Gastroesophageal sphincter (tissue), 3 donors: Measurements from ENCODE around the gene KCNH1.

Source experiments
- CTCF ChIP-seq, 4 experiments: fragments of 200-600 bp in 2 of 4; fragments of 450-650 bp in 2 of 4; sonication (generic) in 1 of 4; IDR thresholded peaks; one replicate each; pipeline ENCODE4 v1.5.1; 2017 to 2019; ENCODE audit warnings: antibody characterized with exemption in 4 of 4, mild to moderate bottlenecking in 2 of 4, moderate library complexity in 2 of 4
- POLR2A ChIP-seq, 2 donors: fragments of 450-650 bp; IDR thresholded peaks; one replicate each; pipeline ENCODE4 v1.6.1; 2017; ENCODE audit warnings: antibody characterized with exemption in 2 of 2, mild to moderate bottlenecking in 2 of 2, moderate library complexity in 1 of 2

GRCh38 chr1:210901981-210902770, 231.8 kb downstream of the KCNH1 start:
- TF ChIP-seq CTCF (IDR thresholded peaks at IDR 0.05) = no peak
- no peak for TF ChIP-seq POLR2A (IDR thresholded peaks at IDR 0.05)
